Brain microvascular endothelial cell (primary cell): ENCODE data around the gene PACSIN3.
A peak's percentile ranks its signal among the peaks of the same experiment; 100 is the strongest.

Source experiments
- DNase-seq: peaks from one replicate; pipeline ENCODE4 v3.0.0-alpha.2; 2020
- H3K27ac ChIP-seq: fragments of 250-450 bp; sonication (Bioruptor Pico); 2 replicates; pipeline ENCODE4 v1.5.1; 2020; ENCODE audit warnings: mild to moderate bottlenecking, moderate library complexity
- H3K27me3 ChIP-seq: fragments of 250-450 bp; sonication (Bioruptor Pico); replicated peaks from 2 replicates; pipeline ENCODE4 v1.5.1; 2020; ENCODE audit warnings: mild to moderate bottlenecking
- H3K36me3 ChIP-seq: fragments of 250-450 bp; sonication (Bioruptor Pico); replicated peaks from 2 replicates; pipeline ENCODE4 v1.5.1; 2020; ENCODE audit warnings: mild to moderate bottlenecking
- H3K4me3 ChIP-seq: 2 replicates; pipeline ENCODE4 v1.5.1; 2011; ENCODE audit warnings: low read depth, mild to moderate bottlenecking, control low read depth, low read length, moderate library complexity
- CTCF ChIP-seq: IDR thresholded peaks from 2 replicates; pipeline ENCODE4 v1.5.1; 2011; ENCODE audit warnings: low read depth, mild to moderate bottlenecking, moderate library complexity, low read length, control low read depth, inconsistent platforms; ENCODE audit errors: missing control alignments
- in situ Hi-C: cut with HindIII; loops from 2 replicates; pipeline ENCODE4 v1.10.0; 2017; ENCODE audit warnings: low sequenced_read_pairs, low pct_ligation_motif_present

PACSIN3 gene

GRCh38 chr11:47186076-47186699 is at the start of gene PACSIN3:
PACSIN3 (minus strand) TSS chr11:47186434; CDS start chr11:47182727, 3,707 bp downstream.
- no peaks in the 10 kb centered on the region for H3K27me3 ChIP-seq
- no peaks in the 10 kb centered on the region for H3K36me3 ChIP-seq
- in situ Hi-C loops: no loop called here
- TF ChIP-seq CTCF: no peak
- DNase-seq: peak; percentile 15
- H3K27ac ChIP-seq: peak within 1 kb of the TSS; percentile 32
- H3K4me3 ChIP-seq: peak within 1 kb of the TSS; percentile 68

GRCh38 chr11:47235163-47235562 is 48.9 kb upstream of the PACSIN3 start:
- no peak for TF ChIP-seq CTCF
- no peak overlapping the region for H3K4me3 ChIP-seq
- in situ Hi-C loops: no loop called here
- H3K36me3 ChIP-seq: peaks cover 22% of the 10 kb centered on the region
- no peaks in the 10 kb centered on the region for H3K27me3 ChIP-seq
- DNase-seq: no peak
- peak overlapping the region; percentile 81 for H3K27ac ChIP-seq

- Histone ChIP-seq H3K27me3 (no peaks in the 10 kb centered on the region), H3K36me3 (peaks cover 17% of the 10 kb centered on the region), H3K27ac (peak overlapping the region; percentile 81), H3K4me3 (peak overlapping the region; percentile 30)
- in situ Hi-C loops: no loop called here
- TF ChIP-seq CTCF: no peak
- DNase-seq: peak; percentile 67
Observed at GRCh38 chr11:47234669-47235100, 48.5 kb upstream of the PACSIN3 start.

GRCh38 chr11:47233989-47234668 is 47.9 kb upstream of the PACSIN3 start:
- in situ Hi-C loops: no loop called here
- Histone ChIP-seq H3K27ac (peak overlapping the region; percentile 81), H3K27me3 (no peaks in the 10 kb centered on the region), H3K36me3 (peaks cover 11% of the 10 kb centered on the region), H3K4me3 (peak overlapping the region; percentile 30)
- peak; percentile 68 for TF ChIP-seq CTCF
- DNase-seq: peak; percentile 81

GRCh38 chr11:47233051-47233450 is 46.8 kb upstream of the PACSIN3 start:
- DNase-seq: no peak
- TF ChIP-seq CTCF: no peak
- Histone ChIP-seq H3K27me3 (no peaks in the 10 kb centered on the region), H3K4me3 (no peak overlapping the region), H3K27ac (no peak overlapping the region), H3K36me3 (peaks cover 6% of the 10 kb centered on the region)
- in situ Hi-C loops: no loop called here
